ENCODE results near the gene TBKBP1.
"Not testable (repeated sequence)": the region's sequence is repeated elsewhere in the genome, so short reads cannot be mapped to it uniquely, and the experiment has no call there.

The TBKBP1 gene

DNA sequence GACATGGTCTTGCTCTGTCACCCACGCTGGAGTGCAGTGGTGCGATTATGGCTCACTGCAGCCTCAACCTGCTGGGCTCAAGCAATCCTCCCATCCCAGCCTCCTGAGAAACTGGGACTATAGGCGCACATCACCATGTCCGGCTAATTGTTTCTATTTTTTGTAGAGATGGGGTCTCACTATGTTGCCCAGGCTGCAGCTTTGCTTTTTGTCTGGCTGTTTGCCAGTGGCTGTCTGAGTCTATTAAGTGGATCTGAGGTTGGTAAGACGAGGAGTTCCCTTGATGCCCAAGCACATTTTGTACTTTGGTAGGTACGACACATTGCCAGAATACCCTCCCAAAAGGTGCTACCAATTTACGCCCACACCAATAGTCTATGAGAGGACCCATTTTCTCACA is 44.2 kb downstream of the TBKBP1 start:
- H3K4me3 ChIP-seq (replicated peaks in 1 of 2; ENCODE audit: low read depth in 2 of 2, low read length in 2 of 2): no peak overlapping the region
- no peak for DNase-seq (ENCODE audit: low read depth in 2 of 2)
- no peak for TF ChIP-seq CTCF (IDR thresholded peaks at IDR 0.05; ENCODE audit: low read depth, low read length)

DNA sequence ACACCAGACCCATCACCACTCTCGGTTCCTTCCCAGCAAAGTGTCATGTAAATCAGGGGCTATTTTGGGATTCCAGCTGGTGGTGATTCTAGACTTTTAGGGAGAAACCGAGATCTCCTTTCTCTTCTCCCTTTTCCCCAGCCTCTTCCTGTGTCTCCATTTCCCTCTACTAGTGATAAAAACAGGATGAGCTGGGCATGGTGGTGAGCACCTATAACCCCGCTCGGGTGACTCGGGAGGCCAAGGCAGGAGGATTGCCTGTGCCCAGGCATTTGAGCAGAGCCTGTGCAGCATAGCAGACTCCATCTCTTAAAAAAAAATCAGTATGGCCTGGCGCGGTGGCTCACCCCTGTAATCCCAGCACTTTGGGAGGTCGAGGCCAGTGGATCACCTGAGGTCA is 45.2 kb downstream of the TBKBP1 start:
- TF ChIP-seq CTCF (IDR thresholded peaks at IDR 0.05; ENCODE audit: low read depth, low read length): no peak
- DNase-seq (ENCODE audit: low read depth in 2 of 2): no peak
- H3K4me3 ChIP-seq (replicated peaks in 1 of 2; ENCODE audit: low read depth in 2 of 2, low read length in 2 of 2): no peak overlapping the region

DNA sequence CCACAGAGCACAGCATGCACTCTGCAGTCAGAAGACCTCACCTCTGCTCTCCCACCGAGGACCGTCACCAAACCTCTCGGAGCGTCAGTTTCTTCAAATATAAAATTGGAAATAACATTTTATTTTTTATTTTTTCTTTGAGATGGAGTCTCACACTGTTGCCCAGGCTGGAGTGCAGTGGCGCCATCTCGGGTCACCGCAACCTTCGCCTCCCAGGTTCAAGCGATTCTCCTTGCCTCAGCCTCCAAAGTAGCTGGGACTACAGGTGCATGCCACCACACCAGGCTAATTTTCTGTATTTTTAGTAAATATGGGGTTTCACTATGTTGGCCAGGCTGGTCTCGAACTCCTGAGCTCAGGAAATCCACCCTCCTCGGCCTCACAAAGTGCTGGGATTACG is 46.0 kb downstream of the TBKBP1 start:
- not testable (repeated sequence) for DNase-seq (ENCODE audit: low read depth in 2 of 2); H3K4me3 ChIP-seq (replicated peaks in 1 of 2; ENCODE audit: low read depth in 2 of 2, low read length in 2 of 2)

GRCh38 chr17:47741109-47741792 is 47.3 kb downstream of the TBKBP1 start:
- no peak for DNase-seq (ENCODE audit: low read depth in 2 of 2)
- no peak overlapping the region for H3K4me3 ChIP-seq (replicated peaks in 1 of 2; ENCODE audit: low read depth in 2 of 2, low read length in 2 of 2)
- TF ChIP-seq CTCF (IDR thresholded peaks at IDR 0.05; ENCODE audit: low read depth, low read length): no peak

DNA sequence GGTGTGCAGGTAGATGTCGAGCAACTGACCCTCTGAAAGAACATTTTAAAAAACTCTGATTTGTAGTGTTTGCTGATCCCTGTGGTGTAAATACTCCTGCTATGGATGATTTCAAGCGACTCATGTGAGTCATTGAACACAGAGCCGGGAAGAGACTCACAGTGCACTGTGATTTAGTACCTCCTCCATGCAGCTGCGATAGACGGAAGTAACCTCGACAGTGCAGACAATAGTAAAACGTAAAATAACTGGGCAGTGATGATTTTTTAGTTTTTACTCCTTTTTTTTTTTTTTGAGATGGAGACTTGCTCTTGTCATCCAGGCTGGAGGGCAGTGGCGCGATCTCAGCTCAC is 47.8 kb downstream of the TBKBP1 start:
- TF ChIP-seq CTCF (IDR thresholded peaks at IDR 0.05; ENCODE audit: low read depth, low read length): no peak
- no peak for DNase-seq (ENCODE audit: low read depth in 2 of 2)
- H3K4me3 ChIP-seq (replicated peaks in 1 of 2; ENCODE audit: low read depth in 2 of 2, low read length in 2 of 2): no peak overlapping the region

- TF ChIP-seq CTCF (IDR thresholded peaks at IDR 0.05; ENCODE audit: low read depth, low read length): peak; percentile 21
- peak in 1 of 2 donors; percentile 14 for DNase-seq (ENCODE audit: low read depth in 2 of 2)
- H3K4me3 ChIP-seq (replicated peaks in 1 of 2; ENCODE audit: low read depth in 2 of 2, low read length in 2 of 2): no peak overlapping the region
These were observed 48.6 kb downstream of the TBKBP1 start for GRCh38 chr17:47742319-47743181.

DNA sequence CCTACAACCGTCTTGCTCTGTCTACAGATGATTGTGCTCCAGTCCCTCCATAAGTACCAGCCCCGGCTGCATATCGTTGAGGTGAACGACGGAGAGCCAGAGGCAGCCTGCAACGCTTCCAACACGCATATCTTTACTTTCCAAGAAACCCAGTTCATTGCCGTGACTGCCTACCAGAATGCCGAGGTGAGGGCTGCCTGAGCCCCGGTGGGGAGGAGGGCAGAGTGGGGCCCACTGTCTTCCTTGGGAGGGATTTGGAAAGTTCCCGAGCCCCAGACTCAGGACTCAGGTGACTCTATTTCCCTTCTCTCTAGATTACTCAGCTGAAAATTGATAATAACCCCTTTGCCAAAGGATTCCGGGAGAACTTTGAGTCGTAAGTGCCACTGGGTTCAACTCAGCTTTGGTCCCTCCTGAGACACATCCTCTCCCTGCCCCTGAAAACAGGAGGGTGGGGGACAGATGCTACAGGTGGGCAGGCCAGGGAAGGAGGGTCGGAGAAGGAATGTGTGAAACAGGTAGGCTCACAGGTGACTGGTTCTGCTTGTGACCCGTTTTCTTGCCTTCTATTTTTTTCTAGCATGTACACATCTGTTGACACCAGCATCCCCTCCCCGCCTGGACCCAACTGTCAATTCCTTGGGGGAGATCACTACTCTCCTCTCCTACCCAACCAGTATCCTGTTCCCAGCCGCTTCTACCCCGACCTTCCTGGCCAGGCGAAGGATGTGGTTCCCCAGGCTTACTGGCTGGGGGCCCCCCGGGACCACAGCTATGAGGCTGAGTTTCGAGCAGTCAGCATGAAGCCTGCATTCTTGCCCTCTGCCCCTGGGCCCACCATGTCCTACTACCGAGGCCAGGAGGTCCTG is 50.4 kb downstream of the TBKBP1 start:
- H3K4me3 ChIP-seq (replicated peaks in 1 of 2; ENCODE audit: low read depth in 2 of 2, low read length in 2 of 2): no peak overlapping the region
- no peak for DNase-seq (ENCODE audit: low read depth in 2 of 2)
- TF ChIP-seq CTCF (IDR thresholded peaks at IDR 0.05; ENCODE audit: low read depth, low read length): no peak
